Measurements from ENCODE around the gene JUN. TPM values are rescaled to one million over a fixed set of nuclear protein-coding genes. Genes with fewer than 3 reads are reported as not detected.

The JUN gene
- total RNA-seq, 1 donor from 2014 or later: 134 TPM

- Mint-ChIP-seq H3K27me3 (ENCODE audit: unreplicated experiment) (no peaks in the 10 kb centered on the region), H3K36me3 (ENCODE audit: unreplicated experiment) (no peaks in the 10 kb centered on the region), H3K4me1 (ENCODE audit: unreplicated experiment) (peaks cover 2% of the 10 kb centered on the region), H3K4me3 (ENCODE audit: unreplicated experiment) (no peak overlapping the region), H3K27ac (ENCODE audit: unreplicated experiment) (no peak overlapping the region), H3K9me3 (ENCODE audit: unreplicated experiment) (no peaks in the 10 kb centered on the region)
- DNase-seq (ENCODE audit: extremely low spot score, unreplicated experiment): no peak
- TF ChIP-seq CTCF (IDR thresholded peaks at IDR 0.05): no peak
Observed at GRCh38 chr1:58796416-58796815, 12.6 kb upstream of the JUN start.

GRCh38 chr1:58794585-58794984 lies 10.7 kb upstream of the JUN start:
- peaks cover under 1% of the 10 kb centered on the region for H3K4me1 Mint-ChIP-seq (ENCODE audit: unreplicated experiment)
- H3K27ac Mint-ChIP-seq (ENCODE audit: unreplicated experiment): no peak overlapping the region
- no peaks in the 10 kb centered on the region for H3K36me3 Mint-ChIP-seq (ENCODE audit: unreplicated experiment)
- H3K4me3 Mint-ChIP-seq (ENCODE audit: unreplicated experiment): no peak overlapping the region
- no peak for DNase-seq (ENCODE audit: extremely low spot score, unreplicated experiment)
- TF ChIP-seq CTCF (IDR thresholded peaks at IDR 0.05): no peak
- no peaks in the 10 kb centered on the region for H3K27me3 Mint-ChIP-seq (ENCODE audit: unreplicated experiment)
- no peaks in the 10 kb centered on the region for H3K9me3 Mint-ChIP-seq (ENCODE audit: unreplicated experiment)

- DNase-seq (ENCODE audit: extremely low spot score, unreplicated experiment): no peak
- peaks cover 6% of the 10 kb centered on the region for H3K9me3 Mint-ChIP-seq (ENCODE audit: unreplicated experiment)
- TF ChIP-seq CTCF (IDR thresholded peaks at IDR 0.05): no peak
- peaks cover 8% of the 10 kb centered on the region for H3K36me3 Mint-ChIP-seq (ENCODE audit: unreplicated experiment)
- no peak overlapping the region for H3K27ac Mint-ChIP-seq (ENCODE audit: unreplicated experiment)
- H3K4me3 Mint-ChIP-seq (ENCODE audit: unreplicated experiment): no peak overlapping the region
- peaks cover 7% of the 10 kb centered on the region for H3K4me1 Mint-ChIP-seq (ENCODE audit: unreplicated experiment)
- no peaks in the 10 kb centered on the region for H3K27me3 Mint-ChIP-seq (ENCODE audit: unreplicated experiment)
Observed at GRCh38 chr1:58792846-58793245, 9.0 kb upstream of the JUN start.

GRCh38 chr1:58791106-58791505 lies 7.3 kb upstream of the JUN start:
- Mint-ChIP-seq H3K36me3 (ENCODE audit: unreplicated experiment) (peaks cover 8% of the 10 kb centered on the region), H3K9me3 (ENCODE audit: unreplicated experiment) (peaks cover 6% of the 10 kb centered on the region), H3K4me3 (ENCODE audit: unreplicated experiment) (no peak overlapping the region), H3K27ac (ENCODE audit: unreplicated experiment) (no peak overlapping the region), H3K4me1 (ENCODE audit: unreplicated experiment) (peaks cover 17% of the 10 kb centered on the region), H3K27me3 (ENCODE audit: unreplicated experiment) (no peaks in the 10 kb centered on the region)
- no peak for DNase-seq (ENCODE audit: extremely low spot score, unreplicated experiment)
- TF ChIP-seq CTCF (IDR thresholded peaks at IDR 0.05): no peak

GRCh38 chr1:58789996-58790660 lies 6.3 kb upstream of the JUN start:
- no peaks in the 10 kb centered on the region for H3K27me3 Mint-ChIP-seq (ENCODE audit: unreplicated experiment)
- H3K9me3 Mint-ChIP-seq (ENCODE audit: unreplicated experiment): peaks cover 6% of the 10 kb centered on the region
- peaks cover 27% of the 10 kb centered on the region for H3K4me1 Mint-ChIP-seq (ENCODE audit: unreplicated experiment)
- H3K27ac Mint-ChIP-seq (ENCODE audit: unreplicated experiment): no peak overlapping the region
- H3K4me3 Mint-ChIP-seq (ENCODE audit: unreplicated experiment): no peak overlapping the region
- no peak for DNase-seq (ENCODE audit: extremely low spot score, unreplicated experiment)
- TF ChIP-seq CTCF (IDR thresholded peaks at IDR 0.05): no peak
- peaks cover 8% of the 10 kb centered on the region for H3K36me3 Mint-ChIP-seq (ENCODE audit: unreplicated experiment)
